ENCODE results near the gene PURA. TPM values are rescaled to one million over a fixed set of nuclear protein-coding genes. Genes with fewer than 3 reads are reported as not detected.

The PURA gene
- total and polyA plus RNA-seq, 2 of the 13 experiments (the other 11 are each of a cell fraction or from before 2014, with no cell fraction given): 2.0 to 5.0 TPM

- TF ChIP-seq AFF4 (CRISPR knock-in tag; IDR thresholded peaks at IDR 0.05): peak; percentile 27; the same call in 1 of the 2 replicates
- no peak for TF ChIP-seq SETDB1 (CRISPR knock-in tag; IDR thresholded peaks at IDR 0.05; ENCODE audit: borderline replicate concordance)
- no peak for TF ChIP-seq ZNF484 (CRISPR knock-in tag; IDR thresholded peaks at IDR 0.05; ENCODE audit: borderline replicate concordance, low read depth)
- TF ChIP-seq CCAR2 (optimal IDR thresholded peaks at IDR 0.05; ENCODE audit: low read depth, low read length): no peak
- TF ChIP-seq NCOA2 (CRISPR knock-in tag; IDR thresholded peaks at IDR 0.05): no peak
- TF ChIP-seq HDAC6 (IDR thresholded peaks at IDR 0.05; ENCODE audit: low read depth, low read length): no peak
- TF ChIP-seq MIER3 (CRISPR knock-in tag; IDR thresholded peaks at IDR 0.05; ENCODE audit: borderline replicate concordance): peak; percentile 47
- peak; percentile 40 for TF ChIP-seq RAD21 (CRISPR knock-in tag; IDR thresholded peaks at IDR 0.05)
- peak; percentile 75; the same call in 1 of the 2 replicates for TF ChIP-seq LBX2 (CRISPR knock-in tag; IDR thresholded peaks at IDR 0.05; ENCODE audit: borderline replicate concordance)
- no peak for TF ChIP-seq FOSL1 (CRISPR knock-in tag; IDR thresholded peaks at IDR 0.05; ENCODE audit: borderline replicate concordance)
- no peak for TF ChIP-seq RARG (CRISPR knock-in tag; IDR thresholded peaks at IDR 0.05; ENCODE audit: low read depth)
- no peak; the same call in 1 of the 2 replicates for TF ChIP-seq PPARG (CRISPR knock-in tag; conservative IDR thresholded peaks at IDR 0.05)
- TF ChIP-seq ZNF317 (CRISPR knock-in tag; IDR thresholded peaks at IDR 0.05): peak; percentile 75; the same call in 1 of the 2 replicates
- no peak for TF ChIP-seq ZFP36 (IDR thresholded peaks at IDR 0.05; ENCODE audit: borderline replicate concordance, low read depth, low read length, partially characterized antibody)
- no peak for TF ChIP-seq LRRFIP1 (CRISPR knock-in tag; conservative IDR thresholded peaks at IDR 0.05)
- TF ChIP-seq JDP2 (CRISPR knock-in tag; IDR thresholded peaks at IDR 0.05; ENCODE audit: borderline replicate concordance): no peak
- no peak for TF ChIP-seq POLR2AphosphoS2 (IDR thresholded peaks at IDR 0.05; ENCODE audit: low read depth, low read length)
- peak; percentile 56 for TF ChIP-seq FOXP4 (CRISPR knock-in tag; IDR thresholded peaks at IDR 0.05)
Observed at GRCh38 chr5:140107312-140108092, 6.4 kb upstream of the PURA start (continued).
